Activated T-cell treated with anti-CD3 and anti-CD28 coated beads, Interleukin-2, amount 50 U/mL, for 48 hours (primary cell): ENCODE measurements around the gene SPON1.

ENCODE experiments used
- DNase-seq, 2 experiments: peaks; one replicate each; pipeline ENCODE4 v3.0.0-alpha.2; 2020

The SPON1 gene

GRCh38 chr11:13944911-13945425 is 17.6 kb upstream of the SPON1 start:
- no peak for DNase-seq

- DNase-seq: no peak
Measured at GRCh38 chr11:13947379-13947778, 15.1 kb upstream of the SPON1 start.

GRCh38 chr11:13949876-13950275 is 12.6 kb upstream of the SPON1 start:
- no peak for DNase-seq

- DNase-seq: no peak
Measured at GRCh38 chr11:13952221-13952620, 10.3 kb upstream of the SPON1 start.

GRCh38 chr11:13952668-13953067 is 9.9 kb upstream of the SPON1 start:
- no peak for DNase-seq

GRCh38 chr11:13954591-13954990 is 7.9 kb upstream of the SPON1 start:
- no peak for DNase-seq

- DNase-seq: peak; percentile 45 to 55
Measured at GRCh38 chr11:13955971-13956421, 6.5 kb upstream of the SPON1 start.

- no peak for DNase-seq
Measured at GRCh38 chr11:13956988-13957387, 5.5 kb upstream of the SPON1 start.

GRCh38 chr11:13958641-13959400 is 3.7 kb upstream of the SPON1 start:
- DNase-seq: no peak

GRCh38 chr11:13962198-13962561 is 343 bp upstream of the SPON1 start:
- DNase-seq: no peak

GRCh38 chr11:13963169-13963948 is 836 bp downstream of the SPON1 start:
- DNase-seq: peak; percentile 44 to 54

GRCh38 chr11:13963949-13964770 is 1.6 kb downstream of the SPON1 start:
- DNase-seq: peak; percentile 34 to 42

GRCh38 chr11:13964771-13965074 is 2.2 kb downstream of the SPON1 start:
- DNase-seq: no peak

- no peak for DNase-seq
Measured at GRCh38 chr11:13965337-13965736, 2.8 kb downstream of the SPON1 start.

- no peak for DNase-seq
Measured at GRCh38 chr11:13966013-13966412, 3.5 kb downstream of the SPON1 start.

- no peak for DNase-seq
Measured at GRCh38 chr11:13966486-13966885, 4.0 kb downstream of the SPON1 start.

GRCh38 chr11:13970986-13971385 is 8.5 kb downstream of the SPON1 start:
- DNase-seq: no peak

- DNase-seq: no peak
Measured at GRCh38 chr11:13972043-13972910, 9.8 kb downstream of the SPON1 start.

GRCh38 chr11:13972944-13973343 is 10.4 kb downstream of the SPON1 start:
- no peak for DNase-seq

- DNase-seq: no peak
Measured at GRCh38 chr11:13974631-13975030, 12.1 kb downstream of the SPON1 start.

GRCh38 chr11:13983081-13983751 is 20.7 kb downstream of the SPON1 start:
- no peak for DNase-seq
